Epithelial cell of esophagus (primary cell): Measurements from ENCODE around the gene PBRM1.

Source experiments
- DNase-seq: peaks from one replicate; pipeline ENCODE4 v3.0.0; 2010; ENCODE audit warnings: low read depth
- H3K4me3 ChIP-seq: 2 replicates; pipeline ENCODE4 v1.5.1; 2011; ENCODE audit warnings: mild to moderate bottlenecking, low read length, control low read depth
- CTCF ChIP-seq: IDR thresholded peaks from 2 replicates; pipeline ENCODE4 v1.5.1; 2011; ENCODE audit warnings: low read depth, mild to moderate bottlenecking, low read length, control low read depth, inconsistent platforms; ENCODE audit not compliant: insufficient read depth; ENCODE audit errors: missing control alignments

The PBRM1 gene

GRCh38 chr3:52609316-52609815 lies 76.3 kb downstream of the PBRM1 start:
- TF ChIP-seq CTCF = no peak
- peak; percentile 7 for DNase-seq
- H3K4me3 ChIP-seq = no peak overlapping the region

- TF ChIP-seq CTCF = no peak
- no peak overlapping the region for H3K4me3 ChIP-seq
- no peak for DNase-seq
Measured at GRCh38 chr3:52608337-52608736, 77.4 kb downstream of the PBRM1 start.

- H3K4me3 ChIP-seq = no peak overlapping the region
- no peak for TF ChIP-seq CTCF
- peak; percentile 95 for DNase-seq
Measured at GRCh38 chr3:52606373-52607085, 79.2 kb downstream of the PBRM1 start.

GRCh38 chr3:52600258-52600657 lies 85.5 kb downstream of the PBRM1 start:
- no peak overlapping the region for H3K4me3 ChIP-seq
- no peak for TF ChIP-seq CTCF
- no peak for DNase-seq

GRCh38 chr3:52596658-52597265 lies 89.0 kb downstream of the PBRM1 start:
- DNase-seq = no peak
- TF ChIP-seq CTCF = no peak
- H3K4me3 ChIP-seq = no peak overlapping the region

GRCh38 chr3:52593103-52593502 lies 92.6 kb downstream of the PBRM1 start:
- no peak overlapping the region for H3K4me3 ChIP-seq
- no peak for DNase-seq
- TF ChIP-seq CTCF = no peak
